ENCODE data around the gene P2RY14.

The P2RY14 gene

DNA sequence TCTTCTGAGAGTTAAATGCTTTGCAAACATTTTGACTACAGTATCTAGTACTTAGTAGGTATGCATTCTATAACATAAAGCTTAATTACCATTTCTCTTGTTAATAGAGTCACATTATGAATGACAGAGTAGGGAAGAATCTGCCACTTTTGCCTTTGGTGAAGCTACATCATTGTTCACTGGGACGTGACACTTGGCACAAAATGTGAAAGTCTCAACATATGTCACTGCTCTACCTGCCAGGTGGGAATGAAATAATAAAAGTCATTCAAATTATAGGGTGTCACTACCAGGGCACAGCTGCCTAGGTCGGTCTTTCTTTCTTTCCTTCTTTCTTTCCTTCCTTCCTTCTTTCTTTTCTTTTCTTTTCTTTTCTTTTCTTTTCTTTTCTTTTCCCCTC, 20.7 kb upstream of the P2RY14 start:
- DNase-seq, result no peak

DNA sequence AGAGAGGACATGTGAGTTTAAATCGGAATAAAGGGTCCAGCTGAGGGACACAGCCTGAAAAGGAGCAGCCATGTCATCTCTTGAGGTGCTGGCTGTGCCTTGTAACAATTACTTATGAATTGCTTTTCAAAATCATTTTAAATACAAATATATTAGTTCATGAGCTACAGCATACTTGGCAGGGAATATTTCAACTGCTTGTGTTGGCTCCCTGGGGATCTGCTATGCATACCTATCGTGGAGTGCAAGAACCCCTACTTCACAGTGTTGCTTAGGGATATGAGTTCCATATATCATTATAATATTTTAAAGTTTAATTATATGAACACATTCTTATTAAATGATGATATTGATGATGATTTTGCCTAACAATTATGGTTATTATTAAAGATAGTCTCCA, 19.1 kb upstream of the P2RY14 start:
- no peak for DNase-seq

DNA sequence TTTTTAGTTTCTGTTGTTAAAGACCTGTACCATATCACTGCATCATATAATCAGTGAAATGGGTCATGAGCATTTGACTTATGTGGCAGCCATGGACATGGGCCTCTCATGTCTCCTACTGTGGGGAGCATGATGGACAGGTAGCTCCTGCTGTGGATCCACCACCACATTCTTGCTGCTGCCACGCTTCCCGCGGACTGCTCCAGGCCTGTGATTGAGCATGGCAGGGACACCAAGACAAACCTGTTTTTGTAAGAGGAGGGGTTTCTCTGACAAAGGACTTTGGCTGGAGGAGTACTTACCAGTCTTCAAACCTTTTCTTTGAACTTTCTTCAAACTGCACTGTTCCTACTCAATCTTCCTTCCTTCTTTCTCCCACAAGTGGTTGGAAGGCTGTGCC, 17.9 kb upstream of the P2RY14 start:
- no peak for DNase-seq

DNA sequence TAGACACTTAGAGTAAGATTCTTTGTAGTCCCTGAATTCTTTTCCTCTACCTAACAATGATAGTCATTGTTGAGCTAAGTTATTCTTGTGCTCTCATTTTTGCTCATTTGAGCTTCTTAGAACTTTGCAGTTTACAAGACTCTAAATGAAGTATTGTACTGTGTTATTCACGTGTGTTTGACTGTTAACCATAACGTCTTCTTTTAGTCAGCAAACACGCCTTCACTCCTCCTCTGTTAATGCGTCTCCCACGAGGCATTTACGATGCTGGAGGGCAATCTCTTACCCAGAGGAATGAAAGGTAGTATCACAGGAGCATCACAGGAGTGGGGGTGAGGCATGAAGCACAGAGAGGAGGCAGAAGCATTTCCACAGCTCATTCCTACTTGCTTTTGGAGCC, 14.8 kb upstream of the P2RY14 start:
- DNase-seq, result no peak

DNA sequence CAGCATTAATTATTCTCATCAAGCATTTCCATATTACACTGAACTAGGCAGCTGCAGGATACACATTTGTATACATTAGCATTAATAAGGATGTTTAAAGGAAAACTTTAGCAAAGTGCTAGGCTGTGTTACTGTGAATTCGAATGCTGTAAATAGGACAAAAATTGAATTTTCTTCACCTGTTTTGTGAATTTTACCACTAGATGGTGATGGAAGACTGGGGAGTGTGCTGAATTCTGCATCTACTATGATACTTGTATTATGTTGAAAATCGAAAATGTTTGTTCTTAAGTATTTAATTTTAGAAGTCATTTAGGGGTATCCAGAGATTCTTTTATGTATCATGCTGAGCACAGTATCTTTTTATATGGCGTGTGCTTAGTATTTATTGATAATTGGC, 12.3 kb upstream of the P2RY14 start:
- no peak for DNase-seq

DNA sequence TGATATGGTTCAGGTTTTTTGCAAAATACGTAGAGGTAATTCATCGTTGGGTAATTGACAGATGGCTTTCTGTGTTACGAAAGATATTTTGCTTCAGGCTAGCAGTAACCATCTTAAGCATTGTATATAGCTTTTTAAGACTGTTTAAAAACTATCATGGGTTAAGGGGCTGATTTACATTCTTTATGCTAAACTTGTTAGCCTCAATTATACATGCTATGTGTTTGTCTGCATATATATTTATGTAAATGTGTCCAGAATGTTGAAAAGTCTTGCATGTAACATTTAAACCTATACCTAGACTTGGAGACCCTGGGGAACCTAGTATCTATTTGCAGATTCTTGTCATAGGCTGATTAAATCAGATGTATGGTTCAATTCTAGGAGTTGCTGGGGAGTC, 11.1 kb upstream of the P2RY14 start:
- DNase-seq, result no peak

DNA sequence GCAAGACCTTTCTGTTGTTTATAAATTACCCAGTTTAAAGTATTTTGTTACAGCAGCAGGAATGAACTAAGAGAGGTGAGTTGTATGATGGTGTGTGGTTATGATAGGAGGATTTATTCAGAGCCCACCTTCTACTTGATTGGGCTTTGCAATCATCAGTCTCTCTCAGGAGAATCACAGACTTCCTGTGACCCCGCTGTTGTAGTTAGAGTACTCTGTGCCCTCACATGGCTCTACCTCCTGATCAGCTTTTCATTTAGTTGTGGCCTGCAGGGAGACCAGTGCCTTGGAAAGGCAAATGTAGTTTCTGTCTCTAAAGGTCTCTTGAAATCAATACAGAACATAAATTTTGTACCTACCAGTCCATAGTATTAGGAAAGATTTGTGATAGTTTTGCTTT, 7.6 kb upstream of the P2RY14 start:
- no peak for DNase-seq

DNA sequence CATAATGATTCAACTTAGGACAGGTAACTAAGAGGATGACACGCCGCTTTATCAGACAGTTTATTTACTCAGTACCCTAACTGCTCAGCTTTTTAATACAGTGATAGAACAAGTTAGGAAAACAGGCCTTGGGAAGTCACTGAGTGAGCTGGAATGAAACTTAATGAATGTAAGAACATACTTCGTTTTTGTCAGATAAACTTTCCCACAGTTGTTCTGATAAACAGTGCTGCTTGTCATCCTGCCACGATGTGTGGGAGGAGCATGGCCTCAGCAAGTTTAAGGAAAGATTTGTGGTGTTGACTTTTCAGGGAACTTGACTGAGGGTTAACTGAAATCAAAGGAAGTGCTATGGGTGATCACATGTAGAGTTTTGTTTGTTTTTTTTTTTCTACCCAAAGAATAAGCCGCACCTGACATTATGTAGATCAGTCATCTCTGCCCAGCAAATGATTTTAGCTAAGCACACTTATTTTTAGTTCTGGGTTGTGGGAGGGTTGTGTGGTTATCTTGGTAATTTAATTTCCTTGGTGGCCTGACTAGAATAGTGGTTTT, 5.6 kb upstream of the P2RY14 start:
- DNase-seq, result no peak

DNA sequence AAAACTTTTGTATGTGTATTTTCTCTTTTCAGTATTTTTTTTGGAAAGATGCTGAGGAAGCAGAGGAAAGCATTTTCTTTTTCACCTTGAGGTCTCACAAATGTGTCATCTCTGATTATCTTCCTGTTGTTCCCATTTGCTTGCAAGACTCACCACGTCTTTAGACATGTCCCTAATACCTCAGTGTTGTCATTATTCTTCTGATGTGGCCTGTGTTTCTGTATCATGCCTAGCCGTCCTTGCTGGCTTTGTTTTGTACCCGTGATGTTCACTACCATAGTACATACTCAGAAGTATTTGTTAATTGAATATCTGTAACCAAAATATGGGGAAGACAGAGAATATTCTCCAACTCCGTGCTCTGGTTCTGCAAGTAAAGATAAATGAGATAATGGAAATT, 5.0 kb upstream of the P2RY14 start:
- DNase-seq, result no peak

DNA sequence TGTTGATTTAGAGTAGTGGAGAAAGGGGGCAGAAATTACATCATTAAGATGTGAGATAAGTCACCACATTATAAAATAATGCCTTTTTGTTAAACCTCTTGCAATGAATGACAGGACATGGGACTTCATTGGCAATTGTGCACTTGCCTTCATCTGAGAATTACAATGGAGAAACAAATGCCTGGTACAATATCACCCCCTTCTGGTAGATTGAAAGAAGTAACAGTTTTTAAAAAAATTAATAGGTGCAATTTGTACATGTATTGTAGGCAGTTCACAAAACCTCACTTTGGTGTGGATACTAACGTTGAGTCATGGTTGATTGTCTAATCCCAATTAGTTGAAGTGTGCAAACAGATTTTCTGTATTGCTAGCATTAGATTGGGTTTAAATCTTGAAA, 4.6 kb upstream of the P2RY14 start:
- DNase-seq, result peak; percentile 10 to 34

DNA sequence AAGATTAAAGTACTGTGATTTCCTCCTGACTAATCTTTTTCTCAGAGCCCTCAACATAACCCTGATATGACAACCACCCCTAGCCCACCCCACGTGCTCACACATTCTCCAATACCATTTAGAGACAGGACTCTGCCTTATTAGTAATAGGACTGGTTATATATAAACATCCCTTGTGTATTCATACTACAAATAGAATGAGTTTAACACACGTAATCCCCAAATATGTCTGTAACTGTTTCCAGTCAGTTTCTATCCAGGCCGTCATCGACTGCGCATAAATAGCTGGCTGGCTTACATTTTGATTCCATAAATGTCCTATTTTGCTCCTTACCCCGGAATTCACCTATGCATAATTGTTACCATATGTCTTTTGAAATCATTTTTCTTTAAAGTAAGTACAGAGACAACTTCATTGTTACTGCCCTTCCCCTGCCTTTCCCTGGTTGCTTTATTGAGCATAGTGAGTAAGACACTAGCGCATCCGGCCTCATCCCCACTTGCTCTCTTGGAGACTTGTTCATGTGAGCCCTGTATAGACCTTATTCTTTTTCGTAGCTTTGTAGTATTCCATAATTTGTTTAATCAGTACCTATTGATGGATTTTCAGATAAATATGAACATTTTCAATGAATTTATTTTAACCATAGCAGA, 3.5 kb upstream of the P2RY14 start:
- DNase-seq, result no peak

DNA sequence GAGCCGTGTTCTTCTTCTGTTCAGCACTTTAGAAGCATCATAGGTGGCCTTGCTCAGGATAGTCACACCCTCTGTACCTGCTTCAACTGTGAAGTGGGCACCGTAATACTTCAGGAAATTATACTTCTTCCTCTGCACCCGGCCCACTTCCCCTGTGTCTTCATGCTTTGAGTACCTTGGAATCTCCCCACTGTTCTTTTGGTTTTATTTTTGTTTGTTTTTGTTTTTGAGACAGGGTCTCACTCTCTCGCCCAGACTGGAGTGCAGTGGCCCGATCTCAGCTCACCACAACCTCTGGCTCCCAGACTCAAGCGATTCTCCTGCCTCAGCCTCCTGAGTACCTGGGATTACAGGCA, 1.7 kb downstream of the P2RY14 start:
- no peak for DNase-seq

DNA sequence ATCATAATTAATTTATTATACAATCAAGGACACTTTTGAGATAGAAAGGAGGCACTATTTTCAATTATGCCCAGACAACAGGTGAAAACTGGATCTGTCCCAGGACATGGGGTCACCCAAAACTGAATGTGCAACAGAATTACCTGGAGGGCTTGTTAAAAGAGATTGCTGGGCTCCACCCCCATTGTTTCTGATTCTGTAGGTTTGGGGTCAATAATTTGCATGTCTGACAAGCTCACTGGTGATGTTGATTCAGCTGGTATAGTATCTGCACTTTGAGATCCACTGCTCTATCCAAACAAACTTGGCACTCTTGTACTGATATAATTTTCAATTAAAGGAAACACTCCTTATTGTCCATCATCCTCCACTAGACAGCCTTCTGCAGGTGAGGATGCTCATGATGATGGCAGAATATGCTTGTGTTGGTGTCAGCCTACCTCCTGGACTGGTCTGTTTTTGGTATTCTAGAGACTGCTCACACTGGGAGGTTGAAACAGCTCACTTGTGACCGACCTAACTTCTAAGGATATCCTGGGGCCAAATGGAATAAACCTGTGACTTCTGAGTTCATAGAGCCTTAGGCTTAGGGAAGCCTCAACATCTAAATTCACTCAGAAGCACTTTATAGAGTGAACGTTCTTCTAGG, 2.2 kb downstream of the P2RY14 start:
- DNase-seq, result no peak

DNA sequence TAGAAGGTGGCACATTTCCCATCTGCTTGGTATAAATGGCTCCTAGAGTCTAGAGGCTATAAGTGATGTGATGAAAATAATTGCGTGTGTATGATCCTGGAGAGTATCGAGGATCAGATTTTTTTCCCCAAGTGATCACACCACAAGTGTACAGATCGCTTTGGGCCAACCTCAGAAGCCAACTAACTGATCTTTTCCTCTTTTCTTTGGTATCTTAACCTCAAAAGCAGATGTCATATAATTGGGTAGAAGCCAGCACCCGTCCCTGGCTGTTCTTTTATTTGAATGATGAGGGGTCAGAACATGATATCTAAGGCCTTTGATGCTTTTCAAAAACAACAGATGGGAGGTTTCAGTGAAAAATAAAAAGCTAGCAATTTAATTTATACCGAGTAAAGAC, 3.3 kb downstream of the P2RY14 start:
- no peak for DNase-seq

DNA sequence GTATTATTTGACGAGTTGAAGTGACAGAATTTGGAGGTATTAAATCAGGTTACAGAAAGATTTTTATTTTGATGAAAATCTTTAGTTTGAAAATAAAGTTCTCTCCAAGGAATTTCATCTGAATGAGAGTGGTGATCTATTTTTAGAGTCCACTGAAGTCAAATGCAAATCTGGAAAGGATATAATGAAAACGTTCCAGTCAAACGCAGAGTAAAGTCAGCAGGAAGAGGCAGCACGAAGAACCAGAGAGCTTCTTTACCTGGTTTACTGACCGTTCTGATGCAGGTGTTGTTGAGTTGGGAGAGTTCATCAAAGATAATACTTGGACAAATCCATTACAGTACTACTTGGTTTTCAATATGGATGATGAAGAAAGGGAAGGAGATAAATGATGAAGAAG, 8.7 kb downstream of the P2RY14 start:
- no peak for DNase-seq

DNA sequence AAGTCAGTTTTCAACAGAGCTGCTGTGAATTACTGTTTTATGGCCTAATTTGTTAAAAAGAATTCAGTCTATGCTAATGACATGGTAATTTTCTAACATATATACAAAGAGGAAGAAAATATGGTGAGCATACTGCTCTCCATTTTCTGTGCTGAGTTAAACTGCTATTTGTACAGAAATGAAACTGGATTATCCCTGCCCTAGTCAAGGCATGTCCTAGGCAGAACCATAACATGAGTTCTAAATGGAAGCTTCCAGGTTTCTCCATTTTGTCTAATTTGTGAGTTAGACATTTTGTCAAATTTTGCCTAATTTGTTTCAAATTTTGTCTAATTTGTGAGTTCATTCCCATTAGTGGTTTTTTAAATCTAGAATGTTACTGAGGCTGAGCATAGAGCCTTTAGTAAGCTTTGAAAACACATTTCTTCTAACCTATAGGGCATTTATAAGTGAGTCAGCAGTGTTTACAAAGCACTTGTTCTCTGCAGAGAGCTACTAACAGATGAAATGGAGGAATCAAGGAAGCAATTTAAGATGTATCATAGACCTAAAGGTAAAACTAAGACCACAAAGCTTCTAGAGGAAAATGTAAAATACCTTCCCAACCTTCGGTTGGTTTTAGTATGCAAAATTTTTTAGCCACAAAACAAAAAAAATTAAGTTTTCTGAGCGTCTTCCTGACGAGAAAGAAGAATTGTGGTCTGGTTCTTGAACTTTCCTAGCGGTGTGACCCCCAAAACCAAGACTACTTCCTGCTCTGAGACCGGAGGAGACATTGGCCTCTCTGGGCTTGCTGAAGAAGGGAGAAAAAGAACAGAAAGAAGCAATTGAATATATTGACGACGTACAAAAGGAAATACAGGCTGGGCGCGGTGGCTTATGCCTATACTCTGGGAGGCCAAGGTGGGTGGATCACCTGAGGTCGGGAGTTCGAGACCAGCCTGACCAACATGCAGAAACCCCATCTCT, 9.8 kb downstream of the P2RY14 start:
- DNase-seq, result no peak

DNA sequence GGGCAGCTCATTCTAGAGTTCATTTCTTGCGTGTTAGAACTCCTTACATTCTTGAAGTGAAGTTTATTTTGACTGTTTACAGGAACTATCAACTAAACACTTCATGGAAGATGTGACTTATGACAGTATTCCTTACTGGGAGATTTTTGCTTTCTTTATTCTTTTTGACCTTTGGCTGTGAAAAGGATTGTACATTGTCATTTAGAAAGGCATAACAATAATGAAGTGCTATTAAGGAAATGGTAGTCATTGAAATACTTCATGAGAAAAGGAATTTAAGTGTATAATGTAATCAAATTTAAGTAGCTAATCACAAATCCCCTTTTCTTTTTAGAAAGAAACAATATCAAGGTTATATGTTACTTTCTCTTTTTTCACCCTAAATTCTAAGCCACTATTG, 11.3 kb downstream of the P2RY14 start:
- no peak for DNase-seq

DNA sequence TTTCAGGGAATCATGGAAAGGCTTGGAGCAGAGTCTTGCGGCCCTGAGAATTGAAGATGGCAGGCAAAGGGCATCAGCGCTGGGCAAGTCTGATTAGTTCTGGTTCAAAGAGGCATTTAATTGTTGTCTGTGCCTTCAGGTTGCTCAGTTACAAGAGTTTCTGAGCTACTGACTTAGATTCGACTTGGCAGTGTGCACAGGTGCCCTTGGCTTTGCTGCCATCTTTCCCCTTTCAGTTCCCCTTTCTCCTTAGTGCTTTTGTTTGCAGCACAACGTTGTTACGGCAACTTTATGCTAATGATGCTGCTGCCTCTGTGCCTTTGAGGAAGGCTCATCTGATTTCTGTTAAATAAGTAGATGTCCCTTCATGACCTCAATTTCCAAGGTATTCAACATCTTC, 12.5 kb downstream of the P2RY14 start:
- no peak for DNase-seq

DNA sequence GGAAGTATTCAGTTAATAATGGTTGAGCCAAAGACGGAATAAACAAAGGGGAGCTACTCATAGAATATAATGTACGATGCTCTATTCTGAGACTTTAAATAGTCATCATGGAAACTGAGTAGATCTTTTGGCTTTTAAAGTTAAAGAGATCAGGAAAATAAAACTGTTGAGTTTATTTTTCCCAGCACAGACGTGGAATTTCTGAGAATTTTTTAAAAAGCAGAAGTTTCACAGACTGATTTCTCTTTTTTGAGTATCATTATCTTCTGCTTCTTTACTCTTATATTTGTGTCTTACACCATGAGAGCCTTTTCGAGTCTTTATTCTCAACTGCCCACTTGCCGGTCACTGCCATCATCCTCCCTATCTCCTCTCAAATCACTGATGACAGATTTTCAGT, 13.2 kb downstream of the P2RY14 start:
- DNase-seq, result no peak

DNA sequence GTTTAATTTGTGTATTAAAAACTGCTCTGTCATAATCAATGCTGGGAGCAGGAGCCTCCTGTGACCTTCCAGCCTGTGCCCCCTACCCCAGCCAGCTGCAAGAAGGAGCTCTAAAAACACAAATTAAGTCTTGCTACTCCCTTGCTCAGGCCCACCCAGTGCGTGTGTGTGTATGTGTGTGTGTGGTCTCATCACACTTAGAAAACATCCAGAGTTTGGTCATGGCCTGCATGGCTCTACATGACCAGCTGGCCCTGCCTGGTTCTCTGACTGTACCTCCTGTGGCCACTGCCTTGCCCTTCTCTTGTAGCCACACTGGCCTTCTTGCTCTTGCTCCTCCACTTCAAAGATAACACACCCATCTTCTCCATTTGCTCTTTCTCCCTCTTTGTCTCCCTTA, 13.7 kb downstream of the P2RY14 start:
- no peak for DNase-seq

DNA sequence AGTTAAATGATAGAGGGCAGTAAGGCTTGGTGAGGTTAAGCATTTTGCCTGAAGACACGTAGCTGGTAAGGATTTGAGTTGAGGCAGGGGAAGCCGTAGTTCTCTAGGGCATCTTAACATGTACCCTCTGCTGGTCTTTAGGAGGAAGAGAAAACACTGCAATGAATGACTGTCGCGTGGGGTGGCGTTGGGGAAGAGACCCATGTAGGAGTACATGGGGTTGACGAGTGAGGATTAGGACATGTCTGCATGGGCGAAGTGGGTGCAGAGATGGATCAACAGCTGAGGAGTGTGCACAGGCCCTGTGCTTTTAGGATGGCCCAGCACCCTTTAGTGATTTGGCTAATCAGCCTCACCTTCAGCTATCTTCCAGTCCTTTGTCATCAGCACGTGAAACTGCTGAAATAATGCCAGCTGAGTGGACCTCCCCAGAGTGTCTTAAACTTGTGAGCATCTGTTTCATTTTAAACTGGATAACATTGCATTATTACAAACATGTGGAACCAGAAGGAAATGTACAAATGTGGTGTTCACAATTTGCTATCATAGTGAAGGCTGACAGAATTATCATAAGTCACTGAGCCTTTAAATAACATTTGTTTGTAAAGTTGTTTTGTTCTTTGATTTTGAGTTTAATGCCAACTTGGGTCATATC, 15.3 kb downstream of the P2RY14 start:
- no peak for DNase-seq

DNA sequence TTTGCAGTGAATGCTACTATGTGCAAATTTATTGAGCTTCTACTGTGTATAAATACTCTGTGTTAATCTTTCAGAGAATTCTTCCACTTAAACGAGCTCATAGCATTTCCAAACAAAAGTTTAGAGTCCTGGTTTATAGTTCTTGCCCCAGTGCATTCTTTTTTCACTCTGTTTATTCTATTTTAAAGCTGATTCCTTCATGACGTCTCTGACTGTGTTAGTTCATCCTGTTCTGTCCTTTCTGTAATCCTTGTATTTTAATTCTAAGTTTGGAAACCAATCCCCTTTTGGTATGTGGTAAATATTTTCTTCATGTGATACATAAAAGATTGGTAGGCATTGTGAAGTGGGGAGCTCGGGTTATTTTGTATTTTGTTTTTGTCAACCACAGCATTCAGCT, 18.7 kb downstream of the P2RY14 start:
- DNase-seq, result no peak

DNA sequence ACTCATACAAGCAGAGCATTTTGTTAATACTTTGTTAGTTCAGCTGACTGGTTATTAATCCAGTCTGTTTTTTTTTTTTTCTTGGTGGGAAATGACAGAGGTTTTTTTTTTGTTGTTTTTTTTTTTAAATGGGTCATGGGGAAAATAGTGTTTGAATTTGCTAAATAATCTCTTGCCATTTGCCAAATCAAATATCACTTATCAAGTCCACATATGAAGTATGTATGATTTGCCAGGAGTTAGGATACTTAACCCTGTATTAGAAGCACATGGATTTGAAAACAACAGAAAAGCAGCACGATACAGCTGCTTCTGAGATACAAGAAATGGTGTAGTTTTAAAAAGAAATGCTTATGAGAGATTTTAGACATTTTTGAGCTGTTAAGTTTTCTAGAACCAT, 21.6 kb downstream of the P2RY14 start:
- DNase-seq, result no peak

Data from NCI-H1930 (cell line).